Fibroblast of skin of left quadriceps (primary cell): Measurements from ENCODE around the gene ARL16.
A peak's percentile ranks its signal among the peaks of the same experiment; 100 is the strongest.

ENCODE experiments used
- DNase-seq, 2 experiments: peaks; one replicate each; pipeline ENCODE4 v3.0.0-alpha.2; 2013; ENCODE audit warnings: low read depth in 2 of 2

The ARL16 gene, protein sequence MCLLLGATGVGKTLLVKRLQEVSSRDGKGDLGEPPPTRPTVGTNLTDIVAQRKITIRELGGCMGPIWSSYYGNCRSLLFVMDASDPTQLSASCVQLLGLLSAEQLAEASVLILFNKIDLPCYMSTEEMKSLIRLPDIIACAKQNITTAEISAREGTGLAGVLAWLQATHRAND

GRCh38 chr17:81683584-81684441, at the start of gene ARL16, which contains the start of gene HGS:
TSS of gene ARL16 (minus strand) at chr17:81683797. CDS start at chr17:81683753, 44 bp downstream.
TSS of gene HGS (plus strand) at chr17:81684011. CDS start at chr17:81684067, 56 bp downstream.
- DNase-seq = peak; percentile 99

DNA sequence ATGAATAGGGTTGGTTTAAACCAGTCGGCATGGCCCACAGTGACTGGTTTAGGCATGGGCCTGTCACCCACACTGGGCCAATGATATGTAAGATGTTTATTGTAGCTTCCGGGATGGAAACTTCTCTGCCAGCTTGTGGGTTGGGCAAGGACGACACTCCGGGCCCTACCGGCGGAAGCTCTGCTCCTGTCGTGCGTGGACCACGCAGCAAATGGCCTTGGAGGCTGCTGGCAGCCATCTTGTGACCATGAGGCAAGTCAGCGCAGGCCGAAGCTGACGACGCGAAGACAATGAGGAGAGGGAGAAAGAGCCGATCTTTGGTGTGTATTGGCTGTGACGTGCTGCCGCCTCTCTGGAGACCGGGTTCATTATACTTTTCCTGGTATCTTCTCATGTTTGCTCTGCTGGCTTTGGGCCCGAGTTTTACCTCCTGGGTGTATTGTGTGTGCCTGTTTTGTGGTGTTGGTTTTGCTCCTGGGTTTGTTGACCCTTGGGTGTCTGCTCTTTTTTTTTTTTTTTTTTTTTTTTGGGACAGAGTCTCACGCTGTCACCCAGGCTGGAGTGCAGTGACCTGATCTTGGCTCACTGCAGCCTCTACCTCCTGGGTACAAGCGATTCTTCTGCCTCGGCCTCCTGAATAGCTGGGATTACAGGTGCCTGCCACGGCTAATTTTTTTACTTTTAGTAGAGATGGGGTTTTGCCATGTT, 43.9 kb upstream of the ARL16 start:
- DNase-seq = no peak

DNA sequence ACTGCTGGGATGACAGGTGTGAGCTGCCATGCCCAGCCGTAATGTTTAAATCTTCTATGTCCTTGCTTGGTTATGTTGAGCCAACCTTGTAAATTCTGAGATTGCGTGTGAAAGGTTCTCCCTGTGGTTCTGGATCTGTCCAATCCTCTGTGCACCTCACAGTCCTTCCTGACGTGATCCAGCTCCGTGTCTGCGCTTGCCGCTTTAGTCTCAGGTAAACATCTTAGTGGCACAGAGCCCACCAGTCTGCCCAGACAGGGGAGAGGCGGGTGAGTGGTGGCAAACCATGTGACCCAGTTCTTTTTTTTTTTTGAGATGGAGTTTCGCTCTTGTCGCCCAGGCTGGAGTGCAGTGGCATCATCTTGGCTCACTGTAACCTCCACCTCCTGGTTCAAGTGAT, 42.4 kb upstream of the ARL16 start:
- no peak for DNase-seq

GRCh38 chr17:81725439-81725838, 41.8 kb upstream of the ARL16 start:
- DNase-seq = no peak

DNA sequence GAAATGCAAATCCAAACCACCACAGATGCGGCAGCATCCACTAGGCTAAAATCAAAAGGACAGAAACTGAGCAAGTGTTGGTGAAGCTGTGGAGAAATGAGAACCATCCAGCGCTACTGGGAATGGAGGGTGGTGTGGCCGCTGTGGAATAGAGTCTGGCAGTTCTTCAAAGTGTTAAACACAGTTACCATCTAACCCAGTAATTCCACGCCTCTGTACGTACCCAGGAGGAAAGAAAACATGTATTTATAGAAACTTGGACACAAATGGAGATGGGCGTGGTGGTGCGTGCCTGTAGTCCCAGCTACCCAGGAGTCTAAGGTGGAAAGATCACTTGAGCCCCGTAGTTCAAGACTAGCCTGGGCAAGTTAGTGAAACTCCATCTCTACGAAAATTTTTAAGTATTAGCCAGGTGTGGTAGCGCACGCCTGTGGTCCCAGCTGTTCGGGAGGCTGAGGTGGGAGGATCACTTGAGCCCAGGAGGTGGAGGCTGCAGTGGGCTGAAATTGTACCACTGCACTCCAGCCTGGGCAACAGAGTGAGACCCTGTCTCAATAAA, 40.1 kb upstream of the ARL16 start:
- no peak for DNase-seq

- no peak for DNase-seq
These were observed 38.9 kb upstream of the ARL16 start for GRCh38 chr17:81722184-81723120.

GRCh38 chr17:81720267-81721071, 36.9 kb upstream of the ARL16 start:
- no peak for DNase-seq

- no peak for DNase-seq
These were observed 36.0 kb upstream of the ARL16 start for GRCh38 chr17:81719410-81720266.

GRCh38 chr17:81717766-81718089, 34.1 kb upstream of the ARL16 start:
- no peak for DNase-seq

DNA sequence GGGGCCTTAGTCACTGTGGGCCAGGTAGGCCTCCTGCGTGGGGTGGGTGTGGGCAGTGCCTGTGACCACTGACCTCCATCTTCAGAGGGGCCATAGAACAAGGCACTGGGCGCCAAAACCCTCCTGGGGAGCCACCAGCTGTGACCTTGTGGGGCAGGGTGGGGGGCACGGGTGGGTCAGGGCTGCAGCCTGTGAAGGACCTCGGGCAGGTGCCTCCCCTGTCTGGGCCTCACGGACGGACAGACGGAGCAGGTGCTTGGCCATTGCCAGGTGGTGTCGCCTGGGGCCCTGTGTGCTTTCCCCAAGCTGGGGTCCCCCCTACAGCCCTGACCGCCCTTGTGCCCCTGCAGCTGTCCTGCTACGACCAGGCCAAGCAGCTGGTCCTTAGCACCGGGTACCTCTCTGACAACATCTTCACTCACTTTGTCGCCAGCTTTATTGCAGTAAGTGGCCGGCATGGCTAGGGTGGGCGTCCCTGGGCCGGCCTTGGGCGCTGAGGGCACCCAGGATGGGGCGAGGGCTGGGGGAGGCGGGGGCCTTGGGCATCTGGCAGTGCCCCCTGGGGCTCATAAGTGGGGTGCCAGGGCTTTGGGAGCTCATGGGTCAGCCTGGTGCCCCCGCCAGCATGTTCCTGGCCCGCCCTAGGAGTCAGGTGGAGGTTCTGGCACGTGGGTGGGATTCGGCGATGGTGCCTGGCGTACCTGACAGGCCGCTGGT, 33.6 kb upstream of the ARL16 start:
- DNase-seq = no peak

DNA sequence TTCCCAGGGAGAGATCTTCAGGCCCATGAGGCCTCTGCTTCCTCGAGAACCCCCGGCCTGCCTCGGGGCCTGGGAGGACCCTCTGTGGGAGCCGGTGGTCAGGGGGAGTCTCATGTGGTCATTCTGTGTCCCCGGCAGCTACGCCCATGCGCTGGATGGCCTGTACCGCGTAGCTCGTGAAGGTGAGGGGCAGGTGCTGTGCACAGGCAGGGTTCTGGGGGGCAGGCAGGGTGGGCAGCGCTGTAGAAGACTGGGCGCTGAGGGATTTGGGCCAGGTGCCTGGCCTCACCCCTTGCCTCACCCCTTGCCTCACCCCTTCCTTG, 33.0 kb upstream of the ARL16 start:
- no peak for DNase-seq

DNA sequence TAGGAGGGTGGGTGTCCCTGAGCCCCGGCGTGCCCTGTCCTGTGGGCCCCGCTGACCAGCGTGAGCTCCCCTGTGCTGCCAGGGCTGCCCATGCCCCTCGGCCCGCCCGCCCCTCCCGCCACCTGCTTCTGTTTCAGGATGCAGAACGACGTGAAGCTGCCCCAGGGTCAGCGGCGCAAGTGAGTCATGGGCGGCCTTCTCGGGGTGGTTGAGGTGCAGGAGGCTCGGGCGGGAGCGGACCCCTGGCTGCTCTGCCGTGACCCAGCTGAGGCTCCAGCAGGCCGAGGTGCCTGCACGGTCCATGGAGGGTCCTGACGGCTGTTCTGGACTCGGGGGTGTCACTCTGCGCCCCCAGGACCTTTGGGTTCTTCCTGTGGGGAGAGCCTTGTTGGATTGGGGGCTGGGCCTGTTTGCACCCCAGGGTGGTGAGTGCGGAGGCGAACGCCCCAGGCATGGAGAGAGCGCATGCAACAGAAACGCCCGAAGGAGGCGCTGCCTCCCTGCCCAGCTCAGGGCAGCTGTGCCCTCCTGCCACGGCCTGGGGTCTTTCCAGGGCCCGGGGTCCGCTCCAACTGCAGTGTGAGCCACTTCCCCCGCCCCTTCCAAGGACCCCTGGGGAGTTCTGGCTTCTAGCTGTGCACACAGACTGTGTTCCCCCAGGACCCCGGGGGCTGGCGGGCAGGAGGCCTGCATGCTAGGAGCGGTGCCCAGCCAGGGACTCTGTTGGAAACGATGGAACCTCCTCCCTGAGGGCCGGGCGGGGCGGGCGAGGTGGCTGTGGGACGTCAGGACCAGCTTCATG, 32.5 kb upstream of the ARL16 start:
- DNase-seq = no peak

GRCh38 chr17:81715107-81715871, 31.7 kb upstream of the ARL16 start:
- no peak for DNase-seq

DNA sequence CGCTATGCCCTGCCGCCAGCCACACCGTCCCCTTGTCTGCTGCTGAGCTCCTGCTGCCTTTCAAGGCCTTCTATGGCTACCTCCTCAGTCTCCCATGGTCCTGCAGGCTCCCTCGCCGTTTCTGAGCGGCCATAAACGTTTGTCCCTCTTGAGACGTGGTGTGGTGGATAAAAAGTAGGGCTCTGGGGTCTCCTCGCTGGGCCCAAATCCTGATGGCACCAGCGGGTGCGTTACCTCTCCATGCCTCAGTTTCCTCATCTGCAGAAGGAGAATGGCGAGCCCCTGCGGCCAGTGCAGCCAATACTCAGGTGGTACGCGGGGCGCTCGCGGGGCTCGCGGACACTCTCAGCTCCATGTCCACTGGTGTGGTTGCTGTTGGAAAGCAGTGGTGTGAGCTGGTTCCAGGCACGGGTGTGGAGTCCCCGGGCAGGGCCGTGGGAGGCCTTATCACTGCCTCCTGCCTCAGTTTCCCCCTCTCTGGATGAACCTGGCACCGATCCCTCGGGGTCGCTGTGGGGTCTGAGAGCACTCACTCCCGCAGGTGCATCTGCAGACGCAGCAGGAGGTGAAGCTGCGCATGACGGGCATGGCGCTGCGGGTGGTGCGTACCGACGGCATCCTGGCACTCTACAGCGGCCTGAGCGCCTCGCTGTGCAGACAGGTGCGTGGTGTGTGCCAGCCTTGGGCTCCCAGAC, 31.0 kb upstream of the ARL16 start:
- no peak for DNase-seq

- DNase-seq = no peak
These were observed 30.2 kb upstream of the ARL16 start for GRCh38 chr17:81713556-81714411.

- no peak for DNase-seq
These were observed 29.5 kb upstream of the ARL16 start for GRCh38 chr17:81713004-81713555.
